Gastrocnemius medialis (tissue), 4 donors: ENCODE results near the gene CD163.
"Not testable (repeated sequence)": the region's sequence is repeated elsewhere in the genome, so short reads cannot be mapped to it uniquely, and the experiment has no call there.

ENCODE experiments used
- CTCF ChIP-seq, 5 experiments: fragments of 450-650 bp in 3 of 5; fragments of 200-600 bp in 2 of 5; sonication (generic) in 2 of 5; IDR thresholded peaks in 4 of 5; conservative IDR thresholded peaks in 1 of 5; 1 replicate in 4 of 5; 2 replicates in 1 of 5; pipeline ENCODE4 v1.5.1; 2016 to 2019; ENCODE audit warnings: antibody characterized with exemption in 5 of 5, mild to moderate bottlenecking in 3 of 5, moderate library complexity in 3 of 5
- POLR2A ChIP-seq, 2 donors: fragments of 450-650 bp; IDR thresholded peaks; one replicate each; pipeline ENCODE4 v1.6.1; 2017; ENCODE audit warnings: antibody characterized with exemption in 2 of 2, mild to moderate bottlenecking in 2 of 2, moderate library complexity in 2 of 2

- TF ChIP-seq CTCF (IDR thresholded peaks at IDR 0.05 in 4 of 5, conservative IDR thresholded peaks at IDR 0.05 in 1 of 5); POLR2A (IDR thresholded peaks at IDR 0.05): not testable (repeated sequence)
These were observed 6.4 kb upstream of the CD163 start for GRCh38 chr12:7509793-7510470.
